Lower leg skin (tissue), 4 donors: ENCODE data around the gene SEZ6. TPM values are rescaled to one million over a fixed set of nuclear protein-coding genes. Genes with fewer than 3 reads are reported as not detected.

Experiments
- DNase-seq, 2 donors: peaks; one replicate each; pipeline ENCODE4 v3.0.0-alpha.2; 2019; ENCODE audit warnings: low spot score in 2 of 2
- H3K4me3 ChIP-seq: fragments of 200-600 bp; sonication (generic); 2 replicates; pipeline ENCODE4 v1.5.1; 2017; ENCODE audit warnings: mild to moderate bottlenecking, low read depth; ENCODE audit not compliant: poor library complexity, severe bottlenecking
- POLR2A ChIP-seq, 2 donors: fragments of 450-650 bp; IDR thresholded peaks; one replicate each; pipeline ENCODE4 v1.6.1; 2016 to 2017; ENCODE audit warnings: antibody characterized with exemption in 2 of 2, mild to moderate bottlenecking in 1 of 2, moderate library complexity in 1 of 2
- WGBS, 2 donors: methylation state at CpG; one replicate each; pipeline ENCODE4 v1.1.5; 2018; 5-methylcytosine and 5-hydroxymethylcytosine counted together
- intact Hi-C: fragments of 100-400 bp; cut with DNase I; formaldehyde crosslinking; loops from one replicate; pipeline ENCODE4 v1.15.0; 2023; ENCODE audit warnings: low total_unique reads
- total RNA-seq, 4 donors: library from RNA; depleted of rRNA; stranded (reverse); fragments of >200 nt; gene quantifications; one replicate each; pipeline ENCODE4 v1.1.0, GENCODE V29; 2016
- TF ChIP-seq, protein P1 (sequence below), 3 donors: fragments of 450-650 bp; IDR thresholded peaks; one replicate each; pipeline ENCODE4 v1.5.1; 2016; ENCODE audit warnings: antibody characterized with exemption in 3 of 3, mild to moderate bottlenecking in 3 of 3, moderate library complexity in 2 of 3

Gene SEZ6
- not detected for total RNA-seq

DNA sequence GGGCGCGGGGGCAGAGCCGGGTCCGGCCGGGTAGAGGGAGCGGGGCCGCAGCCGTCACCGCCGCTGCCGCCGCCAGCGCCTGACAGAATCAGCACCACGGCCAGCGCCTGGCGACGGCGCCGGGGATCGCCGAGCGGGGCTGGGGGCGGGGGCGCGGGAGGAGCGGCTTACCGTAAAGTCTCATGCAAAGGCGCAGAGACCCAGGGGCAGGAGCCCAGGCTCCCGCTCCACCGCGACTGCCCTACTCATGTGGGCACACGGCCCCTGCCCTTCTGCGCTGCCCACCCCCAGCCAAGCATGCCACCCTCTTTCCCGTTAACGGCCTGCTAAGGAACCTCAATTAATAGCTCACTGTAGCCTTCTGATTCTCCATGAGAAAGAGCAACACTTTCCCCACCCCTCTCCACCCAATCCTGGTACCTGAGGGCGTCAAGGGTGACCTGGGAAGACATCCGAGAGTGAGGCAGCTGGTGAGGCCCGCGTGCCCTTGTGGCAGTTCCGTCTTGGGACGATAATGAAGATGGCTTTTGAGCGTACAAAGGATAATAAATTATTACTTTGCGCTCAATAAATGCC lies at the start of gene SEZ6:
Gene SEZ6 (minus strand): TSS at position 98 of the 576 bp plus-strand sequence. CDS start 164 bp downstream, outside the sequence.
- WGBS, 2 donors, result 4 to 6% methylated on average over 15 to 30 of the region's 43 CpGs
- no peak for TF ChIP-seq POLR2A (IDR thresholded peaks at IDR 0.05)
- TF ChIP-seq, protein P1, sequence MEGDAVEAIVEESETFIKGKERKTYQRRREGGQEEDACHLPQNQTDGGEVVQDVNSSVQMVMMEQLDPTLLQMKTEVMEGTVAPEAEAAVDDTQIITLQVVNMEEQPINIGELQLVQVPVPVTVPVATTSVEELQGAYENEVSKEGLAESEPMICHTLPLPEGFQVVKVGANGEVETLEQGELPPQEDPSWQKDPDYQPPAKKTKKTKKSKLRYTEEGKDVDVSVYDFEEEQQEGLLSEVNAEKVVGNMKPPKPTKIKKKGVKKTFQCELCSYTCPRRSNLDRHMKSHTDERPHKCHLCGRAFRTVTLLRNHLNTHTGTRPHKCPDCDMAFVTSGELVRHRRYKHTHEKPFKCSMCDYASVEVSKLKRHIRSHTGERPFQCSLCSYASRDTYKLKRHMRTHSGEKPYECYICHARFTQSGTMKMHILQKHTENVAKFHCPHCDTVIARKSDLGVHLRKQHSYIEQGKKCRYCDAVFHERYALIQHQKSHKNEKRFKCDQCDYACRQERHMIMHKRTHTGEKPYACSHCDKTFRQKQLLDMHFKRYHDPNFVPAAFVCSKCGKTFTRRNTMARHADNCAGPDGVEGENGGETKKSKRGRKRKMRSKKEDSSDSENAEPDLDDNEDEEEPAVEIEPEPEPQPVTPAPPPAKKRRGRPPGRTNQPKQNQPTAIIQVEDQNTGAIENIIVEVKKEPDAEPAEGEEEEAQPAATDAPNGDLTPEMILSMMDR (IDR thresholded peaks at IDR 0.05), result no peak
- intact Hi-C loops, result no loop called here
- no peak for DNase-seq
- H3K4me3 ChIP-seq, result no peak within 1 kb of the TSS

DNA sequence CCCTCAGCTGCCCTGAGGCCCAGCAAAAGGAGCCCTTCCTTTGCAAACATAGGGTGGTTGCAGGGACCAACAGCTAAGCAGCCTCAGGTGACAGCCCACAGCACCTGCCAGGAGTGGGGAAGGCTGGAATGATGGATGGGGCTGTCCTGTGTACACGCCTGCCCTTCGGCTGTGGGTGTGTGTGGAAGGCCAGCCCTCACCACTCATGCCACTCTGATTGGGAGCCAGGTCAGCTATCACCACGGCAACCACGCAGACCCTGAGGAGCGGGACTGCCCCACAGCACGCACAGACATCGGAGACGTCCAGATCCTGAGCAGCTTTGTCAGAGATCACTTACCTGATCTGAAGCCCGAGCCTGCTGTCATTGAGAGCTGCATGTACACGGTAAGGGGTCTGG lies 49.0 kb upstream of the SEZ6 start:
- 70% methylated on average over 5 to 10 of the region's 10 CpGs for WGBS, 2 donors
- intact Hi-C loops, result no loop called here
- no peak for DNase-seq
- TF ChIP-seq POLR2A (IDR thresholded peaks at IDR 0.05), result no peak
- TF ChIP-seq, protein P1 (IDR thresholded peaks at IDR 0.05), result no peak
- H3K4me3 ChIP-seq, result no peak overlapping the region

DNA sequence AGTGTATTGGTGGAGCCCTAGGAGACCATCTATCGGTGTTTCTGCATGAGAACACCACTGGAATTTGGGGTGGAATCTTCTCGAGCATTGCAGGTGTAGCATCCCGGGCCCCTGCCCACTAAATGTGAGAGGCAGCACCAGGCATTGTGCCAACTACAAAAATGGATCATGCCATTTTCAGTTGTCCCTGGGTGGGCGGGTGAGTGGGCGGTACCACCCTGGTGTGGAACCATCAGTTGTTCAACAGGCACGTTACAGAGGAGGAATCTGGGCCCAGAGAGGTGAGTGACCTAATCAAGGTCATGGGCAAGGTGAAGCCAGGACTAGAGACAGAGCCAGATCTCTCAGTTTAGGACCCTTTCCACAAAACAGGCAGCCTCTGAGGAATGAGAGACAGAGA lies 45.9 kb upstream of the SEZ6 start:
- no peak overlapping the region for H3K4me3 ChIP-seq
- DNase-seq, result no peak
- intact Hi-C loops, result no loop called here
- no peak for TF ChIP-seq POLR2A (IDR thresholded peaks at IDR 0.05)
- TF ChIP-seq, protein P1 (IDR thresholded peaks at IDR 0.05), result no peak
- WGBS, 2 donors, result 72 to 87% methylated on average over 6 of the region's 6 CpGs

DNA sequence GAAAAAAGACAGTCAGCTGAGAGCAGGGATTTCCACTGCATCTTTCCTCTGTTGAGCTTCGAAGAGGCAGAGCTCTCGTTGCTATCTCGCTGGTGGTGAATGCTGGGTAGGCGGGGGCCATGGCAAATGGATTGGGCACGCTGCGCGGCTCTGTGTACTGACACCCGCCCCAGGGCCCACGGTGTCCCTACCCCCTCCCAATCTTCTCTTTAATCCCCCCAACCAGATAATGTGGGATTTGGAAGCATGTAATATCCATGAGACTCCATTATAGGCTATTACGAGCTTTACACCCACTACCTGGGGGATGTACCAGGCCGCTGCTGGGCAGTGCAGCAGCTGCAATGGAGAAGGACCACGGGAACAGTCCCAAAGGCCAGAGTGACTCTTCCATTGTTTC lies 45.4 kb upstream of the SEZ6 start:
- H3K4me3 ChIP-seq, result no peak overlapping the region
- TF ChIP-seq, protein P1 (IDR thresholded peaks at IDR 0.05), result no peak
- TF ChIP-seq POLR2A (IDR thresholded peaks at IDR 0.05), result no peak
- intact Hi-C loops, result no loop called here
- DNase-seq, result no peak
- WGBS, 2 donors, result 85 to 91% methylated on average over 12 of the region's 12 CpGs

DNA sequence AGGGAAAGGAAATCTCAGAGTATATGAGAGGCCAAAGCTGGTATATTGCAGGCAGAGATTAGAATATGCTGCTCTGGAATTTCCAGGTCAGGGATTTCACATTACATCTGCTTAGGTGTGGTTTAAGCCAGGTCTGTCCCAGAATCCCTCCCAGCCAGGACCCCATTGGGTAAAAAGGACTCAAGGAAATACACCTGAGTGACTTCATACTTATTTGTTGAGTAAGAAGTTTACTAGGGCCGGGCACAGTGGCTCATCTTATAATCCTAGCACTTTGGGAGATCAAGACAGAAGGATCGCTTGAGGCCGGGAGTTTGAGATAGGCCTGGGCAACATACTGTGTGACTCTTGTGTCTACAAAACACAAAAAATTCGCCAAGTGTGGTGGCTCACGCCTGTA lies 44.3 kb upstream of the SEZ6 start:
- WGBS, 2 donors, result 80 to 89% methylated on average over 5 of the region's 5 CpGs
- no peak for DNase-seq
- TF ChIP-seq POLR2A (IDR thresholded peaks at IDR 0.05), result no peak
- TF ChIP-seq, protein P1 (IDR thresholded peaks at IDR 0.05), result no peak
- intact Hi-C loops, result no loop called here
- no peak overlapping the region for H3K4me3 ChIP-seq

DNA sequence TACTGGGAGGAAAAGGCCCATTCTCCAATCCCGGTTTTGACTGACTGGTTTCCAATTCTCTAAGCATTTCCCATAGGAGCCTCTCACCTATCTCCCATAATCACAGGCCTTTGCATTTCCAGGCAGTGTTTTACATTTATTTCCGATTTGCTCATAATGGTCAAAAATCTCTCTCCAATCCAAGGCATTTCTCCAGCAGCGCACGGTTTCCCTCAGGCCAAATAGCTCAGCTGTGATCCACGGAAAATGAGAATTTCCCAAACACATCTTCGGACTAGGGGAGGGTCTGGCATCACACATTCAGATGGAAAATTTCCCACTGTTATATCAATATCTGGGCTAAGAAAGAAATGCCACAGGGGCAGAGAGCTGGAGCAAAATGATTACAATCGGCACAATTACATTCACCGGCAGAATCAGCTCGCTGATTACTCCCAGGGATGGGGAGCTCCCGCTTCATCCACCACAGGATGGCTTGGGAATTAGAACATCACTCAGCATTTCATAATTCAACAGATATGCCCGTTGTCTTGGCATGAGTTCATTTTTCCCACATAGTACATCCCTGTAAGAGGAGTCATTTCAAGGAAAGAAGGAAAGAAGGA lies 43.8 kb upstream of the SEZ6 start:
- TF ChIP-seq POLR2A (IDR thresholded peaks at IDR 0.05), result no peak
- TF ChIP-seq, protein P1 (IDR thresholded peaks at IDR 0.05), result no peak
- intact Hi-C loops, result no loop called here
- H3K4me3 ChIP-seq, result no peak overlapping the region
- WGBS, 2 donors, result 83 to 84% methylated on average over 11 of the region's 11 CpGs
- DNase-seq, result no peak
